Tibial artery (tissue), 4 donors: ENCODE results near the gene DDX24.
A peak's percentile ranks its signal among the peaks of the same experiment; 100 is the strongest.

Source experiments
- DNase-seq, 2 donors: peaks; one replicate each; pipeline ENCODE4 v3.0.0-alpha.2; 2019
- H3K27ac ChIP-seq, 2 donors: fragments of 200-600 bp; sonication (generic) in 1 of 2; 1 replicate in 1 of 2; 2 replicates in 1 of 2; pipeline ENCODE4 v1.5.1; 2018 to 2019; ENCODE audit warnings: mild to moderate bottlenecking in 1 of 2
- H3K27me3 ChIP-seq, 2 donors: fragments of 200-600 bp; sonication (generic) in 1 of 2; one replicate each; pipeline versions ENCODE4 v1.5.1 to v1.6.0; 2016 to 2019
- H3K36me3 ChIP-seq, 3 donors: fragments of 200-600 bp; sonication (generic) in 2 of 3; one replicate each; pipeline ENCODE4 v1.5.1; 2016 to 2019; ENCODE audit warnings: mild to moderate bottlenecking in 2 of 3
- H3K4me1 ChIP-seq, 4 donors: fragments of 200-600 bp; sonication (generic) in 2 of 4; 1 replicate in 3 of 4; 2 replicates in 1 of 4; pipeline ENCODE4 v1.5.1; 2016 to 2019
- H3K4me3 ChIP-seq, 2 donors: fragments of 200-600 bp; sonication (generic) in 1 of 2; 1 replicate in 1 of 2; 2 replicates in 1 of 2; pipeline ENCODE4 v1.5.1; 2018 to 2019; ENCODE audit warnings: mild to moderate bottlenecking in 2 of 2
- H3K9me3 ChIP-seq, 3 donors: fragments of 200-600 bp; sonication (generic) in 1 of 3; one replicate each; pipeline ENCODE4 v1.5.1; 2016 to 2019
- intact Hi-C: fragments of 100-400 bp; cut with DNase I; formaldehyde crosslinking; loops from one replicate; pipeline ENCODE4 v1.15.0; 2023; ENCODE audit warnings: low total_unique reads
- TF ChIP-seq, protein P1 (sequence below), 2 experiments: fragments of 200-600 bp in 1 of 2; fragments of 450-650 bp in 1 of 2; IDR thresholded peaks; one replicate each; pipeline ENCODE4 v1.5.1; 2017 to 2019; ENCODE audit warnings: antibody characterized with exemption in 2 of 2, mild to moderate bottlenecking in 1 of 2, moderate library complexity in 1 of 2

DDX24 gene

DNA sequence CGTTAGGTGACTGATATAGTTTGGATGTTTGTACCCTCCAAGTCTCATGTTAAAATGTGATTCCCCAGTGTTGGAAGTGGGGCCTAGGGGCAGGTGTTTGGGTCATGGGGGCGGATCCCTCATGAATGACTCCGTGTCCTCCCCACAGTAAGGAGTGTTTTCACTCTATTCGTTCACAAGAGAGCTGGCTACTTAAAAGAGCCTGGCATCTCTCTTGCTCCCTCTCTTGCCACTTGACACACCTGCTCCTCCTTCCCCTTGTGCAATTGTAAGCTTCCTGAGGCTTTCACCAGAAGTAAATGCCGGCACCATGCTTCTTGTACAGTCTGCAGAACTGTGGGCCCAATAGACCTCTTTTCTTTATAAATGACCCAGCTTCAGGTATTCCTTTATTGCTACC, 45.8 kb upstream of the DDX24 start:
- Histone ChIP-seq H3K36me3 (peaks cover 0 to 16% (median 0%) of the 10 kb centered on the region in 3 donors), H3K9me3 (no peaks in the 10 kb centered on the region), H3K27ac (no peak overlapping the region), H3K4me1 (peaks cover 0 to 21% (median 16%) of the 10 kb centered on the region in 4 donors), H3K27me3 (peaks cover 0 to 5% of the 10 kb centered on the region in 2 donors), H3K4me3 (no peak overlapping the region)
- TF ChIP-seq, protein P1, sequence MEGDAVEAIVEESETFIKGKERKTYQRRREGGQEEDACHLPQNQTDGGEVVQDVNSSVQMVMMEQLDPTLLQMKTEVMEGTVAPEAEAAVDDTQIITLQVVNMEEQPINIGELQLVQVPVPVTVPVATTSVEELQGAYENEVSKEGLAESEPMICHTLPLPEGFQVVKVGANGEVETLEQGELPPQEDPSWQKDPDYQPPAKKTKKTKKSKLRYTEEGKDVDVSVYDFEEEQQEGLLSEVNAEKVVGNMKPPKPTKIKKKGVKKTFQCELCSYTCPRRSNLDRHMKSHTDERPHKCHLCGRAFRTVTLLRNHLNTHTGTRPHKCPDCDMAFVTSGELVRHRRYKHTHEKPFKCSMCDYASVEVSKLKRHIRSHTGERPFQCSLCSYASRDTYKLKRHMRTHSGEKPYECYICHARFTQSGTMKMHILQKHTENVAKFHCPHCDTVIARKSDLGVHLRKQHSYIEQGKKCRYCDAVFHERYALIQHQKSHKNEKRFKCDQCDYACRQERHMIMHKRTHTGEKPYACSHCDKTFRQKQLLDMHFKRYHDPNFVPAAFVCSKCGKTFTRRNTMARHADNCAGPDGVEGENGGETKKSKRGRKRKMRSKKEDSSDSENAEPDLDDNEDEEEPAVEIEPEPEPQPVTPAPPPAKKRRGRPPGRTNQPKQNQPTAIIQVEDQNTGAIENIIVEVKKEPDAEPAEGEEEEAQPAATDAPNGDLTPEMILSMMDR (IDR thresholded peaks at IDR 0.05): no peak
- no peak for DNase-seq
- intact Hi-C loops: no loop called here

DNA sequence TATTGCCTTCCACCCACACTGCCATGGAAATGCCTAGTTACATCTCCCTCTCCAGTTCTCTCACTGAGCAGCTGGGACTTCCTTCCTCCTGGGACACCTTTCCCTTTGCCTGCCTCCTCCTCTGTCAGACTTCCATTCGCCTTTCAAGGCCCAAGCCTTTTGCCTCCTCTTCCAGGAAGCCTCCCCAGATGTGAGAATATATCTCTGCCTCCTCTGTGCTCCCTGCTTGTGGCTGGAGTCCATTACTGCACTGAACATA, 45.3 kb upstream of the DDX24 start:
- TF ChIP-seq, protein P1 (IDR thresholded peaks at IDR 0.05): no peak
- Histone ChIP-seq H3K4me1 (peaks cover 0 to 25% (median 17%) of the 10 kb centered on the region in 4 donors), H3K9me3 (no peaks in the 10 kb centered on the region), H3K27ac (no peak overlapping the region), H3K4me3 (no peak overlapping the region), H3K36me3 (peaks cover 0 to 16% (median 0%) of the 10 kb centered on the region in 3 donors), H3K27me3 (peaks cover 0 to under 1% of the 10 kb centered on the region in 2 donors)
- intact Hi-C loops: no loop called here
- no peak for DNase-seq

DNA sequence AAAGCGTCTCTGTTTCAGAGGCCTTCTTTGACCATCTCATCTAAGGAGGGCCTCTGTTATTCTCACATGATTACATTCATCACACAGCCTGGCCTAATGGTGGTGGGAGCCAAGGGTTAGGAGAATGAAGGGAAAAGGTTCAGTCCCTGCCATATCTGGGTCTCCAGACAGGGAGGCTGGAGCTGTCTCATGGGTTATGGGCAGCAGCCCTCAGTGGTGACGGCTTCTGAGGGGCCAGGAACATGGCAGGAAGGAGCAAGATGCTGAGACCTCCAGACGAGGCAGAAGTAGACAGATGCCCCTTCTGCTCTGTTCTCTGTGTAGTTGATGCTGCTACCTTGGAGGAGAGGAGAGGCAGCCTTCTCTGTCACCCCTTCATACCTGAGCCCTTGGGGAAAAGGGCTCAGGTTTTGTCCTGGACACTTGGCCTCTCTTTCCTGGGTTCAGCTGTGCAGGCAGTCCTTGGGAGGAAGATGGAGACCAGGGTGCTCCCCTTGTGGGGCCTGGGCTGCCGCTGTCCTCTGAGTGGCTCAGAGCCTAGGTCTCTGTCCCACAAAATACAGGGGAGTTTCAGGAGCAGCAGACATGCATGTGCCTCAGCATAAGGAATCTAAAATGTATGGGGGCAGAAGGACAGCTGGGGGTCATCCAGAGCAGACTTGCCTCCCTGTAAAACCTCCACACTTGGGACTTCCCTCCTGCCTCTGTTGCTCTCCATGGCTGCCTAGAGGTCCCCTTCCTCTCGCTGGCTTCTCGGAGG, 44.8 kb upstream of the DDX24 start:
- no peak for DNase-seq
- H3K9me3 ChIP-seq: peaks cover 0 to 1% (median under 1%) of the 10 kb centered on the region in 3 donors
- H3K36me3 ChIP-seq: peaks cover 0 to 16% (median 0%) of the 10 kb centered on the region in 3 donors
- no peaks in the 10 kb centered on the region for H3K27me3 ChIP-seq
- H3K27ac ChIP-seq: no peak overlapping the region
- no peak overlapping the region for H3K4me3 ChIP-seq
- H3K4me1 ChIP-seq: peaks cover 0 to 27% (median 18%) of the 10 kb centered on the region in 4 donors
- intact Hi-C loops: no loop called here
- TF ChIP-seq, protein P1 (IDR thresholded peaks at IDR 0.05): no peak

DNA sequence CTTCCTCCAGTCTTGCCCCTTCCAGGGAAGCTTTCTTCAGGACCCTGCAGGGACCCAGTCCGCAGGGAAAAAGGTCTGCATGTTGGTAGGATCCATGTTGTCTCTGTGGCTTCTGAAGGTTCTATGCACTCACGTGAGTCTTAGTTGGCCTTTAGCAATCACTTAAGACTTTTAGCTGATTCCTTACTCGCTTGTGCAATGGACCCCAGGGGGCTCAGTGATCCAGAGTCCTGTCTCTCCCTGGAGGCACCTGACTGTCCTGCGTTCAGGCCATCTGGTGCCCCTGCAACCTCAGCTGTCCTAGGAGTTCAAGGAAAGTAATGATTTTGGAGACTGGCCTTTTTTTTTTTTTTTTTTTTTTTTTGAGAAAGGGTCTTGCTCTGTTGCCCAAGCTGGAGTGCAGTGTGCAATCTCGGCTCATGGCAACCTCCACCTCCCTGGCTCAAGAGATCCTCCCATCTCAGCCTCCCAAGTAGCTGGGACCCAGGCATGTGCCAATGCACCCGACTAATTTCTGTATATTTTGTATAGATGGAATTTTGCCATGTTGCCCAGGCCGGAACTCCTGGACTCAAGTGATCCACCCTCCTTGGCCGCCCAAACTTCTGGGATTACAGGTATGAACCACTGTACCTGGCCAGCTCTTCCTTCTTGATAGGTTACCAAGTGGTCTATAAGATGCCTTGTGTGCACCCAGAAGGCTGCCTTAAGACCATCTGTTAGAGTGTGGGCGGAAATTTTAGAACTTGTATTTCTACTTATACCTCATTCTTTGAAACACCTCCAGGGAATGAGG, 43.8 kb upstream of the DDX24 start:
- DNase-seq: no peak
- H3K36me3 ChIP-seq: peaks cover 0 to 16% (median 0%) of the 10 kb centered on the region in 3 donors

DNA sequence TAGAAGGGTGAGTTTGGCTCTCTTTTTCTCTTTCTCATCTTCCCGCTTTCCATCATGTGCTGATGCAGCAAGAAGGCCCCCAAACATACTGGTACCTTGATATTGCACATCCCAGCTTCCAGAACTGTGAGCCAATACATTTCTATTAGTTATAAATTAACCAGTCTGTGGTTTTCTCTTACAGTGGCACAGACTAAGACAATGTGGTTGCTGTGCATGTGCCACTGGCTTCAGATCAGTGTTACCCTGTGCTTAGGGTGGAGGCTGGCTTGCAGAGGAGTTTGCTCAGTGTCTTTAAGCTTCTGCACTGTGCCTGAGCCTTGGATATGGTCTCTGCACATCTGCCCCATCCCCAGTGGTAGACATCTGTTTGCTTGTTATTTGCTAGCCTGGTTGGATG, 42.9 kb upstream of the DDX24 start:
- Histone ChIP-seq H3K4me3 (no peak overlapping the region), H3K27me3 (no peaks in the 10 kb centered on the region), H3K36me3 (peaks cover 0 to 16% (median 0%) of the 10 kb centered on the region in 3 donors), H3K9me3 (peaks cover 0 to 20% (median 17%) of the 10 kb centered on the region in 3 donors), H3K4me1 (peaks cover 0 to 11% (median 6%) of the 10 kb centered on the region in 4 donors), H3K27ac (no peak overlapping the region)
- TF ChIP-seq, protein P1 (IDR thresholded peaks at IDR 0.05): no peak
- DNase-seq: peak in 1 of 2 donors; percentile 5
- intact Hi-C loops: no loop called here

More for the DNA sequence above, 43.8 kb upstream of the DDX24 start:
- Histone ChIP-seq H3K27ac (no peak overlapping the region), H3K9me3 (peaks cover 0 to 12% (median 10%) of the 10 kb centered on the region in 3 donors), H3K4me1 (peaks cover 0 to 20% (median 11%) of the 10 kb centered on the region in 4 donors), H3K4me3 (no peak overlapping the region), H3K27me3 (no peaks in the 10 kb centered on the region)
- TF ChIP-seq, protein P1 (IDR thresholded peaks at IDR 0.05): no peak
- intact Hi-C loops: no loop called here
